DMS53 (cell line): Measurements from ENCODE around the gene RTEL1.

Experiments
- DNase-seq: peaks from one replicate; lab custom pipeline; 2025; lab: John Stamatoyannopoulos, UW

RTEL1 gene

DNA sequence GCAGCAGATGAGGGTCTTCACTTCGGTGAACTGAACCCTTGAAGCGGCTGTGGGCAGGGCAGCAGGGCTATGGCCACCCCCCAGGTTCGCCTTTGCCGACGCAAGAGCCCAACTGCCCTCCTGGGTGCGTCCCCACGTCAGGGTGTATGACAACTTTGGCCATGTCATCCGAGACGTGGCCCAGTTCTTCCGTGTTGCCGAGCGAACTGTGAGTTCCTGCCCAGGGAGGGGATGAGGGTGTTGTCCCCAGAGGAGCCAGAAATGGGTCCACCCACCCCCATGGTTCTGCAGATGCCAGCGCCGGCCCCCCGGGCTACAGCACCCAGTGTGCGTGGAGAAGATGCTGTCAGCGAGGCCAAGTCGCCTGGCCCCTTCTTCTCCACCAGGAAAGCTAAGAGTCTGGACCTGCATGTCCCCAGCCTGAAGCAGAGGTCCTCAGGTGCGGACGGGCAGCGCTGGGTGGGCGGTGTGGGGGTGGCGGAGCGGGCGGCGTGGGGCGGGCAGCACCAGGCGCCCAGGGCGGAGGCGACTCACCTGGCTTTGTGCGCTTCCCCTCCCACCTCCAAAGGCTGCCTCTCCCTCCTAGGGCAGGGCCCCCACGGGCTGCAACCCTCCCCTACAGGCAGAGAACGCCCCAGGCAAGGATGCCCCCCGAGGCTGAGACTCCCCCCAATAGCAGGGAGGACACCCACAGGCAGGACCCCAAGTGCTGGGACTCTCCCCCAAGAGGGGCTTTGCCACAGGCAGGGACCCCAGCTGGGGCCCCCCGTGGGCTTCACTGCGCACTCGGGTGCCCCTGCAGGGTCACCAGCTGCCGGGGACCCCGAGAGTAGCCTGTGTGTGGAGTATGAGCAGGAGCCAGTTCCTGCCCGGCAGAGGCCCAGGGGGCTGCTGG lies 32.1 kb downstream of the RTEL1 start:
- no peak for DNase-seq

DNA sequence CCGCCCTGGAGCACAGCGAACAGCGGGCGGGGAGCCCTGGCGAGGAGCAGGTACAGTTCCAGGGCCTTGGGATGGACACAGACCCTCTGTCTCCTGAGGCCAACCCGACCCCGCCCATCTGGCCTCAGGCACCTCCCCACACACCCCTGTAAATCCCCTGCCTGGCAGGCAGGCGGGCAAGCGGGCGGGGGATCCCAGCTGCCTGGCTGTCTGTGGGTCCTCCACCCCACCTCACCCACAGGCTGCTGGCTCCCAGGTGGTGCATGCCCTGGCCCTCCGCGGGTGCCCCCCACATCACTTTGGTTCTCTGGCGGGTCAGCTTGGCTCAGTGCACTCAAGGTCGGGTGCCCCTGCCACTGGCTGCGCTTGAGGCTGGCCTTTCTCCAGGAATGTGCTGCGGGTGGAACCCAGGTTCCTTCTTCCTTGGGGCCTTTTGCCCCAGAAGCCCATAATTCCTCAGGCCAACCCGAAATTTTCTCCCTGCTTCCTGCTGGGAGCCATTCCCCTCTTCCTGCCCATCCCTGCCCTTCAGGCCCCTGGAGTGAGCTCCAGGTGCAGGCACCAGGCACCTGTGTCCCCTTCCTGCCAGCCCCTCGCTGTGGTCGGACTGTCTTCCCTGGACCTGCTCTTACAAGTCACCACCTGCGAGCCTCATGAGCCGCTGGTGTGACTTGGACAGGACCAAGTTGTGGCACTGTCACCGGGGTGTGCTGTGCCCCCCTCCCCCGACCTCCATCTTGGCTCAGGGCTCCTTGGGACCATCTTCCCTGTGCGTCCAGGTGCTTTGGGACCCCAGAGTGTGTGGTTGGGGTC lies 33.0 kb downstream of the RTEL1 start:
- no peak for DNase-seq

DNA sequence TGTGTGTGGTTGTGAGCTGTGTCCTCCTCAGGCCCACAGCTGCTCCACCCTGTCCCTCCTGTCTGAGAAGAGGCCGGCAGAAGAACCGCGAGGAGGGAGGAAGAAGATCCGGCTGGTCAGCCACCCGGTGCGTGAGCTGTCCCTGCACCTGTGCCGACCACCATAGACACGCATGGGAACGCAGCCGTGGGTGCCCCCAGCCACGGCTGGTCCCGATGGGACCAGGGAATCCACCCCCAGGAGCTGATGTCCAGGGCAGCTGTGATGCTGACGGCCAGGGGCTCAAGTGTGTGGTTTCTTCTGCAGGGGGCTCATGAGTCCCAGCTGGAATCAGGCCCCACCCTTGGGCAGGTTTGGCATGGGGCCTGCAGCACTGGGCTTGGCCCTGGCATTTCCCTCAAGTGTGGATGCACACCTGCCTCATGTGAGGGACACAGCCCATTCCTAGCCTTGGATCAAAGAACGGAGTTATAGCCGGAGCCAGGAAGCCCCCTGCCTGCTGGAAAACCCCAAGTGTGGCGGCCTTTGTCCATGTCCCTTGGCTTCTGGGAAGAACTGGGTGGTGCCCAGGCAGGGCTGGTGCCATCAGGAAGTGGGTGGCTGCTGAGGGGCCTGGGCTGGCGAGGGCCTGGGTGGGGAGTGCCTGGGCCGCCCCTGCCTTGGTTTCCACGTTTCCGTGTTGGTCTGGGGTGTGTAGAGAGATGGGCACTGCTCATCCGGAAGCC lies 33.8 kb downstream of the RTEL1 start:
- no peak for DNase-seq

DNA sequence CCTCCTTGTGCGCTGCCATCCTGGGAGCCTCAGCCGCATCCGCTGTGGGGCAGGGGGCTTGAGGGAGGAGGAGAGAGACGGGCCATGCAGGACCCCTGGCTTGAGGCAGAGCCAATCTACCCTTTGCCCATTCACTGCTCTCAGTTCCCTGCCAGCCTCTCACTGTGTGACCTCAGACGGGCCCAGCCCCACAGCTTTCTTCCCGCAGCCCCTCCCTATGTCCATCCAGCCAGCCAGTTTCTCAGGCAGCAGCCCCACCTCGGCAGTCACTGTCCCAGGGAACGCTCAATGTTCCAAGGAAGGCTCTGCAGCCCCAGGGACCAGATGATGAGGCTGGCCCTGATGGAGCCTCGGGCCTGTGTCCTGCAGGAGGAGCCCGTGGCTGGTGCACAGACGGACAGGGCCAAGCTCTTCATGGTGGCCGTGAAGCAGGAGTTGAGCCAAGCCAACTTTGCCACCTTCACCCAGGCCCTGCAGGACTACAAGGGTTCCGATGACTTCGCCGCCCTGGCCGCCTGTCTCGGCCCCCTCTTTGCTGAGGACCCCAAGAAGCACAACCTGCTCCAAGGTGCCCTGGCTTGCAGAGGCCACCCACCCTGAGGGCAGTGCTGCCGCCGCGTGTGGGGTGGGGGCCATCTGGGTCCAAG lies 34.4 kb downstream of the RTEL1 start:
- peak; percentile 47 for DNase-seq

DNA sequence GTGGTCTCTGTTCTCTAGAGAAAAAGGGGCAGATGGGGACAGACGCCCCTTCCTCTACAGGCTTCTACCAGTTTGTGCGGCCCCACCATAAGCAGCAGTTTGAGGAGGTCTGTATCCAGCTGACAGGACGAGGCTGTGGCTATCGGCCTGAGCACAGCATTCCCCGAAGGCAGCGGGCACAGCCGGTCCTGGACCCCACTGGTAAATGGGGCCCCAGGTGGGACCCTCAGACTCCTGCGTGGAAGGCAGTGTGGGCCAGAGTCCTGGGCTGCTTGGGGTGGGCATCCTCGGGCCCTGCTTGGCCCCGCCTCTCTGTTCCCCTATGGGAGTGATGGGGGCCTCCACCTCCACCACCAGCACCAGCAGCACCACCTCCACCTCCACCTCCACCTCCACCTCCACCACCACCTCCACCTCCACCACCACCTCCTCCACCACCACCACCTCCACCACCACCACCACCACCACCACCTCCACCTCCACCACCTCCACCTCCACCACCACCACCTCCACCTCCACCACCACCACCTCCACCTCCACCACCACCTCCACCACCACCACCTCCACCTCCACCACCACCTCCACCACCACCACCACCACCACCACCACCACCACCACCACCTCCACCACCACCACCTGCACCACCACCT lies 35.1 kb downstream of the RTEL1 start:
- no peak for DNase-seq

DNA sequence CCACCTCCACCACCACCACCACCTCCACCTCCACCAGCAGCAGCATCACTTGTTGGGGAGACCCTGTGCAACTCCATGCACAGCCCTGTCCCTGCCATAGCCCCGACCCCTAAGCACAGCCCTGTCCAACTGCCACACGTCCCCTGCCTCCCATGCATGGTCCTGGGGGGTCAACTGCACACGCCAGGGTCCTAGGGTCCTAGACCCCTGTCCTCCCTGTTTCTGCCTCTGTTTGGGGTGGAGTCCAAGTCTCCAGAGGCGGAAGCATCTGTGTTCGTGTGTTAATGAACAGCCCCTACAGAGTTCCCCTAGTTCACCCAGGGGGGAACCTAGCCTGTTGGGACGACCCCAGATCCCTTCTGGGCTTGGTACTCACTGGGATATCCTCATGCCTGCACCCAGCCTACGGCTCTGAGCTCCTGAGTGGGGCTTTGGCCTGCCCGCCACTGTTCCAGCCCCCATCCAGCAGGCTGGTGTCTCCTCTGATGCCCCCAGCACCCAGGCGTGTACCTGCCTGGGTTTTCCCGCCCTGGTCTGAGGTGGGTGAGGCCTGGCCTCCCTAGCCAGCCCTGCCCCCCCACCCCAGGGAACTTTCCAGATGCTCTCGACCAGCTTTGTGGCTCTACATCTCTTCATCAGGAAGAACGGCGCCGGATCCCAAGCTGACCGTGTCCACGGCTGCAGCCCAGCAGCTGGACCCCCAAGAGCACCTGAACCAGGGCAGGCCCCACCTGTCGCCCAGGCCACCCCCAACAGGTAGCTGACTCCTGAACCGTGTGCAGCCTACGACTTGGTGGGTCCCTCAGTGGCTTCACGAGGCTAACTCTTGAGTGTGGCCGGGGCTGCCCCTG lies 35.8 kb downstream of the RTEL1 start:
- DNase-seq = no peak

DNA sequence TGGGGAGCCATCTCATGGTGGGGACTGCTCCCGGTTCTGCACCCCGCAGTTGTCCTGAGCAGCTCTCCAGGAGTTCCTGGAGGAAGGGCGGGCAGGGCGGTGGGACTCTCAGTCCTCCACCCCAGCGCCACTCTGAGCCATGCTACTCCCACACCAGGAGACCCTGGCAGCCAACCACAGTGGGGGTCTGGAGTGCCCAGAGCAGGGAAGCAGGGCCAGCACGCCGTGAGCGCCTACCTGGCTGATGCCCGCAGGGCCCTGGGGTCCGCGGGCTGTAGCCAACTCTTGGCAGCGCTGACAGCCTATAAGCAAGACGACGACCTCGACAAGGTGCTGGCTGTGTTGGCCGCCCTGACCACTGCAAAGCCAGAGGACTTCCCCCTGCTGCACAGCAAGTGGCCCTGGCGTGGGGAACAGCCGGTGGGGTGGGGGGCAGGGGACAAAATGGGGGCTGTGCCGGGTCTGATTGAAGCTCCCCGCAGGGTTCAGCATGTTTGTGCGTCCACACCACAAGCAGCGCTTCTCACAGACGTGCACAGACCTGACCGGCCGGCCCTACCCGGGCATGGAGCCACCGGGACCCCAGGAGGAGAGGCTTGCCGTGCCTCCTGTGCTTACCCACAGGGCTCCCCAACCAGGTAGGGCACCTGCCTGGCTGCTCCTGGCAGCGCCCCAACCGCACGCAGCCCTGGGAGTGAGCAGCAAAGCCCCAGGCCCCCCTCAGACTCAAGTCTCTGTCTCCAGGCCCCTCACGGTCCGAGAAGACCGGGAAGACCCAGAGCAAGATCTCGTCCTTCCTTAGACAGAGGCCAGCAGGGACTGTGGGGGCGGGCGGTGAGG lies 36.7 kb downstream of the RTEL1 start:
- no peak for DNase-seq

DNA sequence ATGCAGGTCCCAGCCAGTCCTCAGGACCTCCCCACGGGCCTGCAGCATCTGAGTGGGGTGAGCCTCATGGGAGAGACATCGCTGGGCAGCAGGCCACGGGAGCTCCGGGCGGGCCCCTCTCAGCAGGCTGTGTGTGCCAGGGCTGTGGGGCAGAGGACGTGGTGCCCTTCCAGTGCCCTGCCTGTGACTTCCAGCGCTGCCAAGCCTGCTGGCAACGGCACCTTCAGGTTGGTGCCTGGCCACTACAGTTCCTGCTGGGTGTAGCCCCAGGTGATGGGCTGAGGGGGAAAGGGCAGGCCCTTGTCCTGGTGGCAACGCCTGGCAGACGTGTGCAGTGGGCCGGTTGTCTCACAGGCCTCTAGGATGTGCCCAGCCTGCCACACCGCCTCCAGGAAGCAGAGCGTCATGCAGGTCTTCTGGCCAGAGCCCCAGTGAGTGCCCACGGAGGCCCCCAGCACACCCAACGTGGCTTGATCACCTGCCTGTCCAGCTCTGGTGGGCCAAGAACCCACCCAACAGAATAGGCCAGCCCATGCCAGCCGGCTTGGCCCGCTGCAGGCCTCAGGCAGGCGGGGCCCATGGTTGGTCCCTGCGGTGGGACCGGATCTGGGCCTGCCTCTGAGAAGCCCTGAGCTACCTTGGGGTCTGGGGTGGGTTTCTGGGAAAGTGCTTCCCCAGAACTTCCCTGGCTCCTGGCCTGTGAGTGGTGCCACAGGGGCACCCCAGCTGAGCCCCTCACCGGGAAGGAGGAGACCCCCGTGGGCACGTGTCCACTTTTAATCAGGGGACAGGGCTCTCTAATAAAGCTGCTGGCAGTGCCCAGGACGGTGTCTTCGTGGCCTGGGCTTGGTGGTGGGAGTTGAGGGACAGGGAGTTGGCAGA lies 37.6 kb downstream of the RTEL1 start:
- no peak for DNase-seq

DNA sequence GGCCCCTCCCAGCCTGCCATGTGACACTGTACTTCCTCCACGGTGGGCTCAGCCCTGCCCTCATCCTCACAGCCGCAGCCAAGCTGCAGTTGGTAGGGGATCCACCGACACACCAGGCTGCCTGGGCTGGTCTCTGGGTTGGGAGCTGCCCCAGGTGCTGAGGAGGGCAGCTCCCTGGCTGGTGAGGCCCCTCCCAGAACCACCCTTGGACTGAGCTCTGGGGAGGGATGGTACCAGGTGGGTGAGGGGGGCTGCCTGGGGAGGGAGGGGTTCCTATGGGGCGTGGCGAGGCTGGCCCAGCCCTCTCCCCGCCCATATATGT lies 38.2 kb downstream of the RTEL1 start:
- DNase-seq = no peak

DNA sequence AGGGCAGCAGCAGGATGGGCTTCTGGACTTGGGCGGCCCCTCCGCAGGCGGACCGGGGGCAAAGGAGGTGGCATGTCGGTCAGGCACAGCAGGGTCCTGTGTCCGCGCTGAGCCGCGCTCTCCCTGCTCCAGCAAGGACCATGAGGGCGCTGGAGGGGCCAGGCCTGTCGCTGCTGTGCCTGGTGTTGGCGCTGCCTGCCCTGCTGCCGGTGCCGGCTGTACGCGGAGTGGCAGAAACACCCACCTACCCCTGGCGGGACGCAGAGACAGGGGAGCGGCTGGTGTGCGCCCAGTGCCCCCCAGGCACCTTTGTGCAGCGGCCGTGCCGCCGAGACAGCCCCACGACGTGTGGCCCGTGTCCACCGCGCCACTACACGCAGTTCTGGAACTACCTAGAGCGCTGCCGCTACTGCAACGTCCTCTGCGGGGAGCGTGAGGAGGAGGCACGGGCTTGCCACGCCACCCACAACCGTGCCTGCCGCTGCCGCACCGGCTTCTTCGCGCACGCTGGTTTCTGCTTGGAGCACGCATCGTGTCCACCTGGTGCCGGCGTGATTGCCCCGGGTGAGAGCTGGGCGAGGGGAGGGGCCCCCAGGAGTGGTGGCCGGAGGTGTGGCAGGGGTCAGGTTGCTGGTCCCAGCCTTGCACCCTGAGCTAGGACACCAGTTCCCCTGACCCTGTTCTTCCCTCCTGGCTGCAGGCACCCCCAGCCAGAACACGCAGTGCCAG lies 38.7 kb downstream of the RTEL1 start, which contains the start of gene TNFRSF6B:
Gene TNFRSF6B (plus strand): TSS at position 25 of the 729 bp plus-strand sequence. CDS start 116 bp downstream, at position 141.
- peak; percentile 55 for DNase-seq

DNA sequence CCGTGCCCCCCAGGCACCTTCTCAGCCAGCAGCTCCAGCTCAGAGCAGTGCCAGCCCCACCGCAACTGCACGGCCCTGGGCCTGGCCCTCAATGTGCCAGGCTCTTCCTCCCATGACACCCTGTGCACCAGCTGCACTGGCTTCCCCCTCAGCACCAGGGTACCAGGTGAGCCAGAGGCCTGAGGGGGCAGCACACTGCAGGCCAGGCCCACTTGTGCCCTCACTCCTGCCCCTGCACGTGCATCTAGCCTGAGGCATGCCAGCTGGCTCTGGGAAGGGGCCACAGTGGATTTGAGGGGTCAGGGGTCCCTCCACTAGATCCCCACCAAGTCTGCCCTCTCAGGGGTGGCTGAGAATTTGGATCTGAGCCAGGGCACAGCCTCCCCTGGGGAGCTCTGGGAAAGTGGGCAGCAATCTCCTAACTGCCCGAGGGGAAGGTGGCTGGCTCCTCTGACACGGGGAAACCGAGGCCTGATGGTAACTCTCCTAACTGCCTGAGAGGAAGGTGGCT lies 39.3 kb downstream of the RTEL1 start:
- DNase-seq = peak; percentile 54

DNA sequence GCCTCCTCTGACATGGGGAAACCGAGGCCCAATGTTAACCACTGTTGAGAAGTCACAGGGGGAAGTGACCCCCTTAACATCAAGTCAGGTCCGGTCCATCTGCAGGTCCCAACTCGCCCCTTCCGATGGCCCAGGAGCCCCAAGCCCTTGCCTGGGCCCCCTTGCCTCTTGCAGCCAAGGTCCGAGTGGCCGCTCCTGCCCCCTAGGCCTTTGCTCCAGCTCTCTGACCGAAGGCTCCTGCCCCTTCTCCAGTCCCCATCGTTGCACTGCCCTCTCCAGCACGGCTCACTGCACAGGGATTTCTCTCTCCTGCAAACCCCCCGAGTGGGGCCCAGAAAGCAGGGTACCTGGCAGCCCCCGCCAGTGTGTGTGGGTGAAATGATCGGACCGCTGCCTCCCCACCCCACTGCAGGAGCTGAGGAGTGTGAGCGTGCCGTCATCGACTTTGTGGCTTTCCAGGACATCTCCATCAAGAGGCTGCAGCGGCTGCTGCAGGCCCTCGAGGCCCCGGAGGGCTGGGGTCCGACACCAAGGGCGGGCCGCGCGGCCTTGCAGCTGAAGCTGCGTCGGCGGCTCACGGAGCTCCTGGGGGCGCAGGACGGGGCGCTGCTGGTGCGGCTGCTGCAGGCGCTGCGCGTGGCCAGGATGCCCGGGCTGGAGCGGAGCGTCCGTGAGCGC lies 39.9 kb downstream of the RTEL1 start:
- DNase-seq = peak; percentile 52

DNA sequence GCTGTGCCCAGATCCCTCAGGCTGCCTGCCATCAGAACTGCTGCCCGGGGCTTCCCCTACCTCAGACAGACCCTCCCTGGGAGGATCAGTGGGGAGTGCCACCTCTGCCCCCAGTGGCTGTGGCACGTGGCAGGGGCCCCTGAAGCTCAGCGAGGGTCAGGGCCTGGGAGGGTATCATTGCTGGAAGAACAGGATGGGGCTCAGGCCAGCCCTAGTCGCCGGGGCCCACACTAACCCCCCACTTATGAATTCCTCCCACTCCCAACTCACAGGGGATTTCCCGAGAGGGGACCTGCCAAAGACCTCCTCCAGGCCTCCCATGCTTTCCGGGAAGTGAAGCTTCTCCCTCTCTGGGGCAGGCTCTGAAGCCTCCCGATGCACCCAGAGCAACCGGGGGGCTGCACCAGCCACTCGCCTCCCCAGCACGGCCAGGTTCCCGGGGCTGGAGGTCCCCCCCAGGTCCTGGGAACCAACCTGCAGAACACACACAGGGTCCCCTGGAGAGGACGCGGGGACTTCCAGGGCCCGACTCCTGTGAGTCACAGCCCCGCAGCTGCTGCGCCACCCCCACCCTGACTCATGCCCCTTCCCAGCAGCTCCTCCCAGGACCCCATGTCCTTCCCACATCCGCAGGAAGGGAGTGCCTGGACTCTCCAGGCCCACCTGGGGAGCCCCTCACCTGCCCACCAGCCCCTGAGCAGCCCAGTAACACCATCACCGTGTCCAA lies 40.8 kb downstream of the RTEL1 start:
- peak; percentile 89 for DNase-seq

DNA sequence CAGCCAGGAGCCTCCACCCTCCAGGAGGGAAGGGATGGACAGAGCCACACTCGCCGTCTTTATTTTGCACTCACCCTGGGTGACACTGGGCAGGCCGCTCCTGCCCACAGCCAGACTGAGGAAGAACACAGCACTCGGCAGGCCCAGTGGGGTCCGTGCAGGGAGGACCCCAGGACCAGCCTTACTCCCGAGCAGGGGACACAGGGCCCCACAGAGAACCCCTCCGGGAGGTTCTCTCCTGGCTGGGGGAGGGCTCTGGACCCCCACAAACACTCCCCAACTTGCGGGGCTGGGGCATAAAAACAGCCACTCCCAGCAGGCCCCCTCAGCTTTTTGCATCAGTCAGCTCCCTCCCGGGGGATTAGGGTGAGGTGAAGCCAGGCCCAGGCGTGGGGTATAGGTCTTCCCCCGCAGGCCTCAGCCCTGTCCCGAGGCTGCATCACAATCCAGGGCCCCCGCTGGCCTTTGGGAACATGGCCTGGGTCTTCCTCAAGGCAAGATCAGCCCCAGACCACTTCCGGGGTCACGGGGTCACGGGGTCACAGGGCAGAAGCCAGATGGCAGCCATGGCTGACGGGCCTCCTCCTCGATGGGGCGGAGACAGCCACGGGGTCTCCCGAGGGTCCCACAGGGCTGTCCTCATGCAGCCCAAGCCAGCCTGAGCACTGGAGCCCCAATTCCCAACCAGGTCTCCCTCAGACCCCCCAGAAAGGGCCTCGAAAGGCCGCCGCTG lies 41.5 kb downstream of the RTEL1 start:
- no peak for DNase-seq

DNA sequence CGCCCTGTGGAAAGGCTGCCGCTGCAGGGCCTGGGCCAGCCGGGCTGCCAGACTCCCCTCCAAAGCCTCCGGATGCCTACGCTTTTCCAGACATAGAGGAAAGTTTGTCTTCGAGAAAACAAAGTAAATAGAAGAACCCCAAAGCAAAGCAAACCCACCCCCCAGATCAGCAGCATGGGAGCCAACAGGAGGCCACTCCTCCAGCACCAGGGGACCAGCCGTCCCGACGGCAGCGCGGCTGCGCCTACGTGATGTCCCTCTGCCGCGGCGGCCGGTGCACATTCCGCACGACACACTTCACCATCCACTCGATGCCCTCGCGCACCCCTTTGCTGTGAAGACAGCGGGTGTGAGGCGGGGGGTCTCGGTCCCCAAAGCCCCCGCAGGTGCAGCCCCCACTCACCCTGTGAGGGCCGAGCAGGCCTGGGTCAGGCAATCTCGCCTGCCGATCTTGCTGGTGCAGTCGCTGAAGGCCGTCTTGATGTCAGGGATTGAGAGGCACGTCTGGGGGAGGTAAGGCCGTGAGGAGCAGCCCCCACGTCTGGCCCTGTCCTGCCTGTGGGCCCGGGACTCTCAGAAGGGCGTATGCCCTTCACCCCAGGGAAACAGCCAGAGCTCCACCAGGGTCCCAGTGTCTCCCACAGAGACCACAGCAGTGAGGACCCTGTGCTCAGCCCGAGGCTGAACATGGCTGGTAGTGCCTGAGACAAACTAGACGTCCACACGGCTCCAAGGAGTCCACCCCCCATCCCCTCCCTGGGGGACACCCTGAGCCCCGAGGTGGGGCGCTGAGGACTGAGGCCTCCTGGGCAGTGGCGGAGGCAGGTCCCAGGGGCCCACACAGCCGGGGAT lies 42.3 kb downstream of the RTEL1 start:
- no peak for DNase-seq
